ENCODE results near the gene BCAR1. TPM values are rescaled to one million over a fixed set of nuclear protein-coding genes. Genes with fewer than 3 reads are reported as not detected.

BCAR1 gene
- total and polyA plus RNA-seq, 2 of the 13 experiments (the other 11 are each of a cell fraction or from before 2014, with no cell fraction given) = 48.1 to 51.7 TPM

DNA sequence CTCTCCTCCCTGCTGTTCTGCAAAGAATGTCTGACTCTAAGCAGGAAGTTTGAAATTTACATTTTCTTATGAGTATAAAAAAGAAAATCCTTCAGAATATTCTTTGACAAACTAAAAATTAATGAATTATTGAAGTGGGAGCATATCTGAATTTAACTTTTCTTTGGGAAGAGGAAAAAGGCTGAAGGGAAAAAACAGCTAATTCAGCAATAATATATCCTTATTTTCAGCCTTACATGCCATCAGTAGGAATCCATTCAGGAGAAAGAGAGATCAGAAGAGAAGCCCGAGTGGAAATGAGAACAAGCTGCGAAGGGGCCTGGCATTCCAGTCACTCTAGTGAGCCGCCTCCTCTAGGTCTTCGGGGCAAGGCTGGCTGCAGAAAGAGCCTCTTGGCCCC is 41.7 kb upstream of the BCAR1 start:
- no peaks in the 10 kb centered on the region for H3K9me3 ChIP-seq (ENCODE audit: low read length)
- BruUV-seq (replicated peaks) = no TSS peak
- H3K4me2 ChIP-seq (ENCODE audit: low read depth, low read length) = no peak overlapping the region
- peaks cover 42 to 73% of the 10 kb centered on the region in 2 experiments for H3K36me3 ChIP-seq (replicated peaks in 1 of 2; ENCODE audit: control insufficient read depth in 1 of 2, insufficient read depth in 2 of 2, low read length in 2 of 2)
- 96% methylated on average over 4 of the region's 4 CpGs for WGBS (ENCODE audit: low lambda C conversion rate)
- H3K79me2 ChIP-seq (ENCODE audit: insufficient read depth, low read length) = no peaks in the 10 kb centered on the region
- intact Hi-C loops (cut with micrococcal nuclease; ENCODE audit: unreplicated experiment) (no loop called here), in situ Hi-C loops (cut with HindIII; ENCODE audit: extremely low pct_ligation_motif_present, low pct_unique_long_range_greater_than_20kb) (no loop called here)
- DNase-seq (ENCODE audit: low spot score) (no peak), ATAC-seq (no peak), FAIRE-seq (no peak)
- ChIA-PET CTCF (ENCODE audit: low intra/inter-chr PET ratio, low total read pairs) (no interaction called here), POLR2A (interaction anchor here (4.4 kb wide), 1 partner anchor 12 kb away, joined by 21 read pairs; no protein-coding TSS in a partner anchor)
- H3K27ac ChIP-seq (ENCODE audit: extremely low read length, insufficient read depth, low read length) = no peak overlapping the region
- no peak overlapping the region for H3K9ac ChIP-seq (ENCODE audit: insufficient read depth, low read depth, low read length)
- TF ChIP-seq MAFF (IDR thresholded peaks at IDR 0.05; ENCODE audit: low read depth, low read length) (peak; percentile 80), ZNF75D (CRISPR knock-in tag; IDR thresholded peaks at IDR 0.05; ENCODE audit: borderline replicate concordance) (no peak), MAFK (conservative IDR thresholded peaks at IDR 0.05 in 1 of 2, IDR thresholded peaks at IDR 0.05 in 1 of 2; ENCODE audit: low read length in 2 of 2) (peak; percentile 83 to 90), ZNF7 (CRISPR knock-in tag; IDR thresholded peaks at IDR 0.05) (no peak)
- peaks cover 16% of the 10 kb centered on the region for H3K4me1 ChIP-seq (ENCODE audit: insufficient read depth, low read length)
- no peaks in the 10 kb centered on the region for H3K27me3 ChIP-seq (ENCODE audit: control insufficient read depth in 1 of 2, insufficient read depth in 2 of 2, low read length in 2 of 2)
- no peak overlapping the region for H3K4me3 ChIP-seq (replicated peaks in 1 of 3; ENCODE audit: insufficient read depth in 1 of 3, low read depth in 2 of 3, low read length in 3 of 3)
- H4K20me1 ChIP-seq (ENCODE audit: insufficient read depth, low read length) = no peaks in the 10 kb centered on the region
- H2AFZ ChIP-seq (ENCODE audit: low read length) = no peak overlapping the region

DNA sequence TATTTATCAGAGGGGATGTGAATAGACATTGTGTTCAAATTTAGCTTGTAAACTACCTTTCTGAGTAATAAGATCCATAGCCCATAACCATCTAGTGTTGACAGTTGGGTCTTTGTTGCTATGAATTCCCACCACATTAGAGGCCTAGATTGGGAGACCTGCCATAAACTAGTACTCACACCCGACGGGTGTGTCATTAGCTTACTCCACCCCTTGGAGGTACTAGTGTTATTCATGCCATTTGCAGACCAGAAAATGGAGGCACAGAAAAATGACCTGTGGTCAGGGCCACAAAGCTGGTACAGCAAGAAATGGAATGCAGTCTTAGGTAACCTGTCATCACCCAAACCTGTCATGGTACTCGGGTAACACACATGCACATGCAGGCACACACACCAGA is 41.3 kb upstream of the BCAR1 start:
- no peak for TF ChIP-seq HOXA3 (CRISPR knock-in tag; IDR thresholded peaks at IDR 0.05)
- TF ChIP-seq, protein P1, sequence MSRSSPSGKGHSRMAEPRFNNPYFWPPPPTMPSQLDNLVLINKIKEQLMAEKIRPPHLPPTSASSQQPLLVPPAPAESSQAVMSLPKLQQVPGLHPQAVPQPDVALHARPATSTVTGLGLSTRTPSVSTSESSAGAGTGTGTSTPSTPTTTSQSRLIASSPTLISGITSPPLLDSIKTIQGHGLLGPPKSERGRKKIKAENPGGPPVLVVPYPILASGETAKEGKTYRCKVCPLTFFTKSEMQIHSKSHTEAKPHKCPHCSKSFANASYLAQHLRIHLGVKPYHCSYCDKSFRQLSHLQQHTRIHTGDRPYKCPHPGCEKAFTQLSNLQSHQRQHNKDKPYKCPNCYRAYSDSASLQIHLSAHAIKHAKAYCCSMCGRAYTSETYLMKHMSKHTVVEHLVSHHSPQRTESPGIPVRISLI (CRISPR knock-in tag; IDR thresholded peaks at IDR 0.05; ENCODE audit: borderline replicate concordance) = no peak
- TF ChIP-seq, protein P2, sequence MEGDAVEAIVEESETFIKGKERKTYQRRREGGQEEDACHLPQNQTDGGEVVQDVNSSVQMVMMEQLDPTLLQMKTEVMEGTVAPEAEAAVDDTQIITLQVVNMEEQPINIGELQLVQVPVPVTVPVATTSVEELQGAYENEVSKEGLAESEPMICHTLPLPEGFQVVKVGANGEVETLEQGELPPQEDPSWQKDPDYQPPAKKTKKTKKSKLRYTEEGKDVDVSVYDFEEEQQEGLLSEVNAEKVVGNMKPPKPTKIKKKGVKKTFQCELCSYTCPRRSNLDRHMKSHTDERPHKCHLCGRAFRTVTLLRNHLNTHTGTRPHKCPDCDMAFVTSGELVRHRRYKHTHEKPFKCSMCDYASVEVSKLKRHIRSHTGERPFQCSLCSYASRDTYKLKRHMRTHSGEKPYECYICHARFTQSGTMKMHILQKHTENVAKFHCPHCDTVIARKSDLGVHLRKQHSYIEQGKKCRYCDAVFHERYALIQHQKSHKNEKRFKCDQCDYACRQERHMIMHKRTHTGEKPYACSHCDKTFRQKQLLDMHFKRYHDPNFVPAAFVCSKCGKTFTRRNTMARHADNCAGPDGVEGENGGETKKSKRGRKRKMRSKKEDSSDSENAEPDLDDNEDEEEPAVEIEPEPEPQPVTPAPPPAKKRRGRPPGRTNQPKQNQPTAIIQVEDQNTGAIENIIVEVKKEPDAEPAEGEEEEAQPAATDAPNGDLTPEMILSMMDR (CRISPR knock-in tag; IDR thresholded peaks at IDR 0.05) = no peak
- no peak for TF ChIP-seq KMT2A (CRISPR knock-in tag; IDR thresholded peaks at IDR 0.05)
- TF ChIP-seq, protein P3, sequence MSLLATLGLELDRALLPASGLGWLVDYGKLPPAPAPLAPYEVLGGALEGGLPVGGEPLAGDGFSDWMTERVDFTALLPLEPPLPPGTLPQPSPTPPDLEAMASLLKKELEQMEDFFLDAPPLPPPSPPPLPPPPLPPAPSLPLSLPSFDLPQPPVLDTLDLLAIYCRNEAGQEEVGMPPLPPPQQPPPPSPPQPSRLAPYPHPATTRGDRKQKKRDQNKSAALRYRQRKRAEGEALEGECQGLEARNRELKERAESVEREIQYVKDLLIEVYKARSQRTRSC (CRISPR knock-in tag; IDR thresholded peaks at IDR 0.05; ENCODE audit: low read depth) = no peak
- TF ChIP-seq SMYD3 (CRISPR knock-in tag; IDR thresholded peaks at IDR 0.05) = no peak
- Histone ChIP-seq H3K27ac (ENCODE audit: extremely low read length, insufficient read depth, low read length) (no peak overlapping the region), H3K4me3 (replicated peaks in 1 of 3; ENCODE audit: insufficient read depth in 1 of 3, low read depth in 2 of 3, low read length in 3 of 3) (no peak overlapping the region), H3K4me2 (ENCODE audit: low read depth, low read length) (no peak overlapping the region), H3K9me3 (ENCODE audit: low read length) (no peaks in the 10 kb centered on the region), H4K20me1 (ENCODE audit: insufficient read depth, low read length) (no peaks in the 10 kb centered on the region), H3K36me3 (replicated peaks in 1 of 2; ENCODE audit: control insufficient read depth in 1 of 2, insufficient read depth in 2 of 2, low read length in 2 of 2) (peaks cover 43 to 70% of the 10 kb centered on the region in 2 experiments), H3K79me2 (ENCODE audit: insufficient read depth, low read length) (no peaks in the 10 kb centered on the region), H3K27me3 (ENCODE audit: control insufficient read depth in 1 of 2, insufficient read depth in 2 of 2, low read length in 2 of 2) (no peaks in the 10 kb centered on the region), H3K9ac (ENCODE audit: insufficient read depth, low read depth, low read length) (no peak overlapping the region), H3K4me1 (ENCODE audit: insufficient read depth, low read length) (peaks cover 11% of the 10 kb centered on the region), H2AFZ (ENCODE audit: low read length) (no peak overlapping the region)
- intact Hi-C loops (cut with micrococcal nuclease; ENCODE audit: unreplicated experiment) (no loop called here), in situ Hi-C loops (cut with HindIII; ENCODE audit: extremely low pct_ligation_motif_present, low pct_unique_long_range_greater_than_20kb) (no loop called here)
- 95% methylated on average over 3 of the region's 3 CpGs for WGBS (ENCODE audit: low lambda C conversion rate)
- CTCF ChIA-PET (ENCODE audit: low intra/inter-chr PET ratio, low total read pairs) = no interaction called here
- no peak for FAIRE-seq
- ATAC-seq = no peak
- no TSS peak for BruUV-seq (replicated peaks)
- POLR2A ChIA-PET = interaction anchor here (4.4 kb wide), 1 partner anchor 13 kb away, joined by 21 read pairs; no protein-coding TSS in a partner anchor
- no peak for DNase-seq (ENCODE audit: low spot score)

Data from HepG2 (cell line).